GM12864 (cell line): ENCODE results near the gene ERC2.

Source experiments
- DNase-seq: peaks from one replicate; pipeline ENCODE4 v3.0.0-alpha.2; 2011; ENCODE audit warnings: low read depth
- H3K4me3 ChIP-seq: 2 replicates; pipeline ENCODE4 v1.5.1; 2011; ENCODE audit warnings: mild to moderate bottlenecking, low read depth, low read length, control low read depth
- CTCF ChIP-seq: IDR thresholded peaks from 2 replicates; pipeline ENCODE4 v1.5.1; 2011; ENCODE audit warnings: low read depth, mild to moderate bottlenecking, moderate library complexity, low read length, control low read depth, inconsistent platforms; ENCODE audit errors: missing control alignments

Gene ERC2

DNA sequence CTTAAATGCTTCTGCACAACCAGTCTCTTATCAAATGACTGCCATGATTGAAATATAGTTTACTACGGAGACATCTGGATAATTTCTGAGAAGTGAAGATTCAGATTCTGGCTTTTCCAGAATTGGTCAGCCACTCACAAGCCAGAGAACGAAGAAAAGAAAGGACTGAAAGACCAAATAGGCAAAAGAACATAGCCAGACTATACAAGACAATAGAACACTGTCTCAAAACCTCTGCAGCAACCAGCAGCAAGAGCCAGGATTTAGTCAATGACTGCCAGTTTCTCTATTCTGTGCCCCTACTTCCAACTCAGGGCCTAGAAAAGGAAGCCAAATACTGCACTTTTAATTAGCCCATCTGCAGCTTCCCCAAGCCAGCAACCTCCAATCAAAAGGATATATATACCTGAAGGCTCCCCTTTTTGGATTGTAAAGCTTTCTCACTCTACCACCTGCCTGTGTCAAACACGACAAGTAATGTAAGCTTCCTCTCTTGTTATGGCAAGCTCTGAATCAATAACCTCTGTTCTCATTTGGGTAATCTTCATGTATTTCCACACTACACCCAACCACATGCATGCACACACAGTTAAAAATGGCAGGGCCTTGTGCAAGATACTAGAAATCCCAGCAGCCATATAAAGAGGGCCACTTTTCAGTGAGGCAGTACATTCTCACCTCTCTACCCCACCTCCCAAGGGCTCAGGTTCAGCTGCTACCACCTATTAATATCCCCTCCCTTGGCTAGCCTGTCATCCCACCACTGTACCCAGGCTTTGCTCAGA, 97.1 kb downstream of the ERC2 start:
- no peak for TF ChIP-seq CTCF
- no peak for DNase-seq
- no peak overlapping the region for H3K4me3 ChIP-seq

- DNase-seq = no peak
- H3K4me3 ChIP-seq = no peak overlapping the region
- TF ChIP-seq CTCF = no peak
Observed at GRCh38 chr3:56369914-56370313, 98.4 kb downstream of the ERC2 start.

DNA sequence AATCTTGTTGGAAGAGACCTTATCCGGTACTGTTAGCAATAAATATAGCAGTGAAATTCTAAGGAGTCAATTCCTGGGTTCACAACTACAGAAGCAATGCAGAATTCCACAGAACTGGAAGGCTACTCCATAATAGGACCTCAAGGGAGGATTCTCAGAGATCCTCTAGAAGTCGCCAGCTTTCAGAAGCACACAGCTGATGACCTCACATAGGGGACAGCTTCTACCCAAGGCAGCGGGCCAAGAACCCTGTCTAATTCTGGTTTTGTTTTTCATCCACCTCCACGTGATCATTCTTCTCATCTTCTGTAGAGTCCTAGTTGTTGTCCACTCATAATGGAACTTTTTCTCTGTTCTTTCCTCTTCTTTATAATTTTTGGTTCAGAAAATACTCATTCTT, 99.4 kb downstream of the ERC2 start:
- H3K4me3 ChIP-seq = no peak overlapping the region
- DNase-seq = no peak
- no peak for TF ChIP-seq CTCF

DNA sequence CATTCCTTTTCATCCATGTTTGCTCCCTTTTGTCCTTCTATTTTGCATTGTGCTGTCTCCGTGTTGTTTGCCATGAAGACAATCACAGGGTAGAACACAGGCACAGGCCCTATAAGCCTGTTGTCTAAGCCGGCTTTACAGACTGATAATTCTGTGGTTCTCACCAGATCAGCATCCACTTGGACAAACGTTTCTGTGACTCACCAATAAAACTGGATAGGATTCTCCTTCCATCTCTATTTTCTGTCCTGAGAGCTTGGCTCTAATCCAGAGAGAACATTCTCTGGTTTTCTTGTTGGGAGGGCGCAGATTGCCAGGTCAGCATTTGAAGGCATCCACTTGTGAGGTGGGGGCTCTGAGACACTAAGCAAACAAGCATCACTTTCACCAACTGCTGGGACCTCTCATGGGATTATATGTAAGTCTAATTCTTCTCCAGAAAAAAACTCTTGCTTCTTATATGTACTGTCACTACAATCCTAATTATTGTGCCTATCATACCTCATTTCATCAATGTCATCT, 101.6 kb downstream of the ERC2 start:
- no peak for DNase-seq
- no peak for TF ChIP-seq CTCF
- no peak overlapping the region for H3K4me3 ChIP-seq

- no peak for TF ChIP-seq CTCF
- H3K4me3 ChIP-seq = no peak overlapping the region
- DNase-seq = no peak
Observed at GRCh38 chr3:56365905-56366640, 102.2 kb downstream of the ERC2 start.

DNA sequence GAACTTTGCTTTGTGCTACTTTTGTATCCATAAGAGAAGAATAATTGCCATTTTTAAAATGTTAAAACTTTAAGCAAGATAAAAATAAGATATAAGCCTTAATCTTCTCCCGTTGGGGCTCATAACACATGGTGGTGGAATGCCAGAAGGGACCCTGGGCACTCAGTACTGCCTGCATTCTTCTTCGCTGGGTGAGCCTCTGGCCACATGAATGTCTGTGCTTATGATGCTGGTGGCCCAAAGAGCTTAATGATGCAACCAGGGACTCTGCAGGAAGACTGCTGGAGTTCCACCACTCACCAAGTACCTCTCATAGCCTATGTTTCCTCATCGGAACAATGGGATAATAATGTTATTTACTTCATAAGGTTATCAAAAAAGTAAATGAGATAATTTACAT, 103.6 kb downstream of the ERC2 start:
- no peak for DNase-seq
- TF ChIP-seq CTCF = no peak
- no peak overlapping the region for H3K4me3 ChIP-seq

GRCh38 chr3:56363720-56364119, 104.5 kb downstream of the ERC2 start:
- H3K4me3 ChIP-seq = no peak overlapping the region
- DNase-seq = no peak
- TF ChIP-seq CTCF = no peak
